NCI-H510A (cell line): Measurements from ENCODE around the gene KCNH2.
"Not testable (repeated sequence)": the region's sequence is repeated elsewhere in the genome, so short reads cannot be mapped to it uniquely, and the experiment has no call there.

Experiments
- DNase-seq: peaks from one replicate; lab custom pipeline; 2025; lab: John Stamatoyannopoulos, UW

The KCNH2 gene

DNA sequence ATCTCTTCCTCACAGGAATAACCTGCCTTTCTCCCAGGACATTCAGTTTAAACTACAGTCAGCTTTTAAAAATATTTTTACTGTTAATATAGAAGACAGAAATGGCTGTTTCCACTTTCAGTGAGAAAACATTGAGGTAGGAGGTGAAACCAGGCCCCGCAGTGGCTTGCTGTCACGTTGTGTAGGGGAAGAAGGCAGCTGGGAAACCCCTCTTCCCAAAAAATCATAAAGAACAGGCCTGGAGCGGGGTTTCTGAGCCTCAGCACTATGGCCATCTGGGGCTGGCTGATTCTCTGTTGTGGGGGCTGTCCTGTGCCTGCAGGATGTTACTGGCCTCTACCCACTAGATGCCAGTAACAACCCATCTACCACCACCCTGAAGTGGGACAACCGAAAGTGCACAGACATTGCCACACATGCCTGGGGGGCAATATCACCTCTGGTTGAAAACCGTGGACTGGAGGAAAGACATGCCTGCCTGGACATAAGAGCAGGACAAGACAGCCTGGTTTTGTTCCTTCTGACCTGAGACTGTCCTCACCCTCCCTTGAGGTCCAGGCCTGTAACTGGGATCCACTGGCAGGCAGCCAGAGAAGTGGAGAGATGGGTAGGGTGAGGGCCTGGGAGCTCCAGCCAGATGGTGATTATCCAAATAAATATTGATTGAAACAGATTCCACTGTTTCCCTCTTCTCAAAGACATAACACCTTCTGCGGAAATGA is 43.9 kb downstream of the KCNH2 start:
- no peak for DNase-seq

DNA sequence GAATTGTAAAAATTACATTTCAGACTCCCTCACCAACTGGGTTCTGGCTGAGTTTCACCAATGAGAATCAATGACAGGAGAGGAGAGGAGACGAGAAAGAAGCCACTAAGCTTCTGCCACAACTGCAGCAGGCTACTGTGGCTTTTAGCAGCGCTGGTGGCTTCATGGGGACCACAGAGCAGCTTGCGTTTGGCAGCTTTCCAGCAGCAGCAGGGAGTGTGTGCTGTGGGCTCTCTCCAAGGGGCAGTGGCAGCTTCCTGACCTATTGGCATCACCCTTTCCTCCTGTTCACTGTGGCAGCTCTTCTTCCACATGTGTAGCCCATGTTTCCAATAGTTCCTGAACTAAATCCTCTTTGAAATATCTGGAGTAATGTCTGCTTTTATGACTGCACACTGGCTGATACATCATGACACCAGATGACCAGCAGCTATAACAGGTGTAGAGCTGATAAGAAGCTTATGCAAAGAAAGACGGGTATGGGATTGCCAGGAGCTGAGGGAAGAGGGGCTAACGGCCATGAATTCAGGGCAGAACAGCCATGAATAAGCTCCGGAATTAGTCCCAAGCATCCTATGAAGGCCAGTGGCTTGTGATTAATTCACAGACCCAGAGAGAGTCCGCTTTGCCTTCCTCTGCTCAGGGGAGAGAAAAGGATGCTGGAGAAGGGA is 46.8 kb downstream of the KCNH2 start:
- no peak for DNase-seq

DNA sequence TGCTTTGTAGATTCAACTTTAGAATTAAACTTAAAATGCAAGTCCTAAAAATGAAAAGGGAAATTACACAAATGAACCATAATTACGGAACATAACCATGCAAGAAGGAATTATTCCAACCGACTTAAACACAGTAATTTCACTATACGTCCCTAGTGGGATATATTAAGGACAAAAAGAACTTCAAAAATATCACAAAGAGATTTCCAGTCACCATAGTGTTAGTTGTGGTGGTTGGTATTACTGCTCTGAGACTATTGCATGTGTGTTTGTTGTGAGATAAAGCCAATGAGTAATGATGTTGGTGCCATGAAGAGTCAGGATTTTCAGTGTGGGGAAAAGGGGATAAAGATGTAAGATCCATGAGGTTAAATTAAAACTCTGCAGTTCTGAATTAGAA is 49.6 kb downstream of the KCNH2 start:
- DNase-seq = no peak

DNA sequence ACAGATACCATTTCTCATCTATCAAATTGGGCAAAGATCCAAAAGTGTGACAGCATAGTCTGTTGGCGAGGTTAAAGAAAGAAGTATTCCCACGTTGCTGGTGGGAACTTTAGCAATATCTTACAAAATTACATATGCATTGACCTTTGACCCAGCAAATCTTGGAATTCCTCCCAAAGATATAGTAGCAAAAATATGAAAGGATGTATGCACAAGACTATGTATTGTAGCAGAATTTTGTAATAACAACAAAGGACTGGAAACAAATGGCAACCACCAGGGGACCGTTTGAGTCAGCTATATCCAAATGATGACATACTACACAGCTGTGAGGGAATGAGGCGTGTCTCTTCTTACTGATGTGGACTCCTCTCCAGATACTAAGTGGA is 50.2 kb downstream of the KCNH2 start:
- no peak for DNase-seq

DNA sequence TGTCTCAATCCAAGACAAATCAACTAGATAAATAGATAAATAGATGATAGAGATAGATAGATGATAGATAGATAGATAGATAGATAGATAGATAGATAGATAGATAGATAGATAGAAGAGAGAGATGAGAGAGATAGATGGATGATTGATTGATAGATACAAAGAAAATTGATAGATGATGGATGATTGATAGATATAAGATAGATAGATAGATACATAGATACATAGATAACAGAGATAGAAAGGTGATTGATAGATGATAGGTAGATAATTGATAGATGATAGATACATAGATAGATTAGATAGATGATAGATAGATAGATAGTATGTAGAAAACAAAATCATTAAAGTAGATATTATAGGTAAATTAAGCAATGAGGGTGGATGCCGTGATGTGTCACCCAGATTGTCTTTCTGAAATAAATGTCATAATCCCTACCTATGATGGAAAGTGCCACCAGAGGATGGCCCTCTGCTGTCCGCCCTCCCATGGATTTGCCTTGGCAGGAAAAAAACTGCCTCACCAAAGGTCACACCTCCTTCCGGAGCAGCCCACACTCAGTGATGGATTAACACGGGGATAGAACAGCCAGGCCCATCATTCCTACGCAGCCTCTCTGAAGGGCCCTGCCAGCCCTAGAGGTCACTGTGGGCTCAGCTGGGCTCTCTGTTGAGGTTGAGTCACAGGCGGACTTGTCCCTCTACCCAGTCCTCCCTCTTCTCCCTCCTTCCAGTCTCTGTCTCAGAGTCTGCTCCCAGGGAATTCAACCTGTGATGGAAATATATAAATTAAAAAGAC is 50.8 kb downstream of the KCNH2 start:
- no peak for DNase-seq

DNA sequence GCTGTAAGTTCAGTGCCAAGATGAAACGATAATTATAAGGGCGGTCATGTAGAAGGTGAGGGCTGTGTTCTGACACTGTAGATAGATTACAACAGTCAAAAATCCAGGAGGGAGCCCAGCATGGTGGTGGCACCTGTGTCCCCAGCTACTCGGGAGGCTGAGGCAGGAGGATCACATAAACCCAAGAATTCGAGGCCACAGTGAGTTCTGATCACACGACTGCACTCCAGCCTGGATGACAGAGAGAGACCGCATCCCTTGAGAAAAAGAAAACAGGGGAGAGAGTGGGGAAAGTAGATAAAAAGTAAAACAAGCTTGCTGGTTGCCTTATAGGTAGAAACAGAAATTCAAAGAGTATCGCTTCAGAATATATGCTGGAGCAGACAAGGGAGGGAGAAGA is 52.1 kb downstream of the KCNH2 start:
- DNase-seq = no peak

DNA sequence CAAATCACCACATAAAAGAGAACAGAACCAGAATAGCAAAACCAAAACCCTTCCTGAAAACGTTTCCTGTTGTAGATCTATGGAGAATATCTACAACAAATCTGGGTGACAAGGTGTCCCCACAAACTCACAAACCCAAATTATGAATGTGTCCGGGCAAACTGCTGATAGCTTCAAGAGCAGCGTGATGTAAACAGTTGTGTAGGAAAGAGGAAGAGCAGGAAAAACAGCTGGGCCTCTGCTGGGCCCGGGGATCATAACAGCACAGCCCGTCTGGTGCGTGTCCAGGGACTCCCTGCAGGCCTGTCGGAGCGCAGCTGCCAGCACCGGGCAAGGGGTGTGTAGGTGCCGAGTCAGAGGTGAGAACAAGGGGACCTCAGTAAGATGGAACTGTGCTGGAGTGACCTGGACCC is 53.7 kb downstream of the KCNH2 start:
- no peak for DNase-seq

DNA sequence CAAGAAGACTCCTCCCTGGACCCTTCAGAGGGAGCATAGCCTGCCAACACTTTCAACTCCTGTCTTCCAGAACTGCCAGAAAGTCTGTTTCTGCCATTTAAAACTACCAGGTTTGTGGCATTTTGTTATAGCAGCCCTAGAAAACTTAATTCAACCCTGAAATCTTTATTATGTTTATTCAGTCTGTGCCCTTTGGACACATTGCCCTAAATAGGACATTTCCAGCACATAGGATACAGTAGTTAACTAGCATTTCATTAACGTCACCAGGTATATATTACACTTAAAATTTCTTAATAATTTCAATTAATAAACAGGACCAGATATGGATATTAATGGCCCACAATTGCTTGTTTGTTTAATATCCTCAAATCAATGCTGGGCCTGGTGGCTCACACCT is 54.3 kb downstream of the KCNH2 start:
- DNase-seq = no peak

DNA sequence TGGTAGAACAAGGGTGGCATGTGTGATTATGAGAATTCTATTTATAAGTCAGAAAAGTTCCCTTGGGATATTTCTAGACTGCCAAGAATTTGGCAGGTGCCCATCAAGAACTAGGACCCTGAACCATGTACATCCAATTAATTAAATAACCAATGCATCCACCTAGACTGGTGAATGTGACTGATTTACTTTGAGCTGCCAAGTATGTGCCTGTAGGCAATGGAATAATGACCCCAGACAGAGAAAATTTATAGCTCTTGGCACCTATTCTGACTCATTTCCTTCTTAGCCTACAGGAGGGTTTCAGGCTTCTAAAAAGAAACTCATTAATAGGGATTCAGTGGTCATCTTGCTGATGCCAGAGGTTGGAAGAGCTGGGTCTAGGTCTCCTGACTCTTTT is 54.9 kb downstream of the KCNH2 start:
- DNase-seq = no peak

DNA sequence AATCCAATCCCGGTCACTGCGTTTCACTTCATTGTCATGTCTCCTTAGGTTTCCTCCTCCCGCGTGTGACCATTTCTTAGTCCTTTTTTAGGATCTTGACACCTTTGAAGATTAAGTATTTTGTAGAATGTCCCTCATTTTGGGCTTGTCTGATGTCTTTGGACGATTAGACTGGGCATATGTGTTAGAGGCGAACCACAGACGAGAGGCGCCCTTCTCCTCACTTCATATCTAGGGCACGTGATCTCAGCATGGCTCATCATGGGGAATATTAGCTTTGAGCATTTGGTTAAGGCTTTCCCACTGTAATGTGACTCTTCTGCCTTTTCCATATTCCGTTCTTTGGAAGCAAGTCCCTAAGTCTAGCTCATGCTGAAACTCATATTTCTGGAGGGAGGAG is 59.0 kb downstream of the KCNH2 start:
- no peak for DNase-seq

DNA sequence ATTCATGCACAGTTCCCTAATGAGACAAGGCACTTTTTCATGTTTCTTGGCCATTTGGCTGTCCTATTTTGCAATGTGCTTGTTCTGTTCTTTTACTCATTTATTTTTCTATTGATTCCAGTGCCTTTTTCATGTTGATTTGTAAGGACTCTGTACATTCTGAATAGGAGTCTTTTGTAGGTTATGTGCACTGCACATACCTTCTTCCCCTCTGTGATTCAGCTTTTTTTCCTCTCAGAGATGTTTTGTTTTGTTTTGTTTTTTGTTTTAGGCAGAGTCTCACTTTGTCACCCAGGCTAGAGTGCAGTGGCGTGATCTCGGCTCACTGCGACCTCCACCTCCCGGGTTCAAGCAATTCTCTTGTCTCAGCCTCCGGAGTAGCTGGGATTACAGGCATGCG is 59.7 kb downstream of the KCNH2 start:
- DNase-seq = no peak

DNA sequence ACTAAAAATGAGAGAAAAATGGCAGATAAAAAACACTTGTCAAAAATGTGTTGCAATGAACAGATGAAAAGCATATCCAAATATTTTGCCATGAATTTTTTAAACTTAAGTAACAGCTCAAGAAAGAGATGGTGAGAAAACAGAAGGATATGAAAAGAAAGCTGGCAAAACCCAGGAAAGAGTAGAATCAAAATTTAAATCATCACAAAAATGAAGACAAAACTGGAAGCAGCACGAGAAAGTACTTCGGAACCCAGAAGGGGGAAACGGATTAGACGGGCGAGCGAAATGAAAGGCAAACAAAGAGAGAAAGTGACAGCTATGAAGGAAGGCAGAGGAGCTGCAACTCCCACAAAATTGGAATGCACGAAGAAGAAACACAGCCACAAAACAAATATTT is 60.2 kb downstream of the KCNH2 start:
- no peak for DNase-seq

DNA sequence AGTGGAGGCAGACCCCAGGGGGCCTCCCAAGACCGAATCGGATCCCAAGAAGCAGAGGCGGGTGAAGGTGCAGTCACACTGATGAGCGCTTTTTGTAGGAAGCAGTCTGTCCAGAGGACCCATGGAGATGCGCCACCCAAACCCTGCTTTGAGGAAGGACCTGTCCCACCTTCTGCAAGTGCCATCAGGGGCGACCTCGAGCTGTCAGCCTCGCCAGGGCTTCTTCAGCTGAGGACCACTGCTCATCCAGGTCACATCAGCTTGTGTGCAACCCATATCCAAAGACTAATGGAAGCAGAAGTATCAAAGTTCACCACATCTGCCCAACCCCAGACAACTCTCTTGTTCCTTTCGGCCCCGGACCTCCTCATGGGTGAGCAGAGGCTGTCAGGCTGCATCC is 61.5 kb downstream of the KCNH2 start:
- DNase-seq = no peak

DNA sequence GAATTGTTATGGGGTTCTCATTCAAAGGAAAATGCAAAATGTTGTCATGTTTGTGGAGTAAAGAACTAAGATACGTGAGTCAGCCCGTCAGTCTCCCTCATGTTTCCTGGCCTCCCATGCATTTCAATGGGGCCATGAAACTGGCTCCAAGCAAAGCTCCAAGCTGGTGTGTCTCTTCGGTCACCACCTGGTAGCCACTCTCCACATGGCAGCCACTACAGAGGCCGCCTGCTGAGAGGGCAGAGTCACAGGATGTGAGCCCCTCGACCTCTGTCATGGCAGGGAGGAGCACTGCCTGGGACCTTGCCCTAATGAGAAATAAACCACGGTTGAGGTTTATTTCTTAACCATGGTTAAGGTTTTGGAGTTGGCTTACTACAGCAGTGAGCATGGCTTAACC is 63.2 kb downstream of the KCNH2 start:
- DNase-seq = no peak

DNA sequence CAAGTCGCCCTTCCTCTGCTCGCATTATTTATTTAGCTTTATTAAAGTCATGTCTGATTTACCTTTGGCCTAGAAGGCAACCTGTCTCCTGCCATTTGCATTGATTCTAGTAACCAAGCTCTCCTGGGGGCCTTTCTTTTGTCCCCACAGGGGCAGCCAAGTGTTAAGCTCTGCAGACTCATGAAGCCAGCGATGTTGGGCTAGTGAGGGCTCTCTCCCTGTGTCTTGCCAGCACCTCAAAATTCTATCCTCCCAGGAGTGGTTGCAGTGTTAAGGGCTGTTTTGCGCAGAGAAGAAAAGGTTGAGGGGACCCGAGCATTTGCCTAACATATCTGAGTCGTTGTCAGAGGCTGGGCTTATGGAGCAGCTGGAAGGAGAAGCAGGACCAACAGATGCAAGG is 63.9 kb downstream of the KCNH2 start:
- no peak for DNase-seq

DNA sequence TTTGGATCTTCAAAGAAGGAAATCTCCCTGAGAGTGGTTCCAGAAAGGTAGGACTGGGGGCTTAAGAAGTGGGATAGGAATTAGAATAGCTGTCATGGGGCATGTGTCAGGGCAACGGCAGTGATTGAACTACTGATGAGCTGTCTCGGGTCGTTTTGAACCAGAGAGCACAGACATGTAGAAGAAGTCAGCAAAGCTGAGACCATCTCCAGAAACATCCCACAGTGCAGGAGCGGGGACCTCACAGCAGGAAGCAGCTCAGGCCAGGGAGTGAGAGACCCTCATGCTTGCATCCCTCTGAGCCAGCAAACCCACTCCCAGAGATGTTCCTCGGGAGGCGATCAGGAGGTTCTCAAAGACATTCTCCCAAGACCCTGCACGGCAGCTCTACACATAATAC is 65.7 kb downstream of the KCNH2 start:
- no peak for DNase-seq

DNA sequence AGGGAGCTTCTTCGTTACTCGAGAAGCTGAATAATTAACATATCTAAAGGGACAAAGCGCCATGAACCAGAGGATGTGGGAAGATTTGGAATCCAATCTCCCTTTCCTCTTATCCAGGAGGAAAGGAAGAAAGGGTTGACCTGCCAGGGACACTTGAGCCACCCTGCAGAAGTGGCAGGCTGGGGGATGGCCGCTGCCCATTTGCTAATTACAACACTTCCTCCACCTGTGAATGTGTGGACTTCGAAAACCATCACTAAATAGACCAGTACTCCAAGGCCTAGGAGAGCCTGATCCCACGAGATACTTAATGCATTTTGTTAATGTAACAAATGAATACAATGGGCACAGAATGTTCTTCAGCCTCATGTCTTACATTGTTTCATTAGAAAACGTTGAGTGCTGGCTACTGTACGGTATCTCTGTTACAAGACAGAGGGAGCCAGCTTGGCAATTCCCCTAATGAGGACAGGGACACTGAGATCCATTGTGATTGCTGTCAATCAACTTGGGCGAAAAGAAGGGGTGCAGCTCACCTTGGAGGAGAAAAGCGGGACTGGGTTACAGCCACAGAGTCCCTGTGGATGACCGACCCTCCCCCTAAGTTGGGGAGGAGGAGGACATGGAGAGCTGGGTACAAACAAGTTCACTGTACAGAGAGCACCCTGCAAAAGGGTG is 66.4 kb downstream of the KCNH2 start:
- no peak for DNase-seq

DNA sequence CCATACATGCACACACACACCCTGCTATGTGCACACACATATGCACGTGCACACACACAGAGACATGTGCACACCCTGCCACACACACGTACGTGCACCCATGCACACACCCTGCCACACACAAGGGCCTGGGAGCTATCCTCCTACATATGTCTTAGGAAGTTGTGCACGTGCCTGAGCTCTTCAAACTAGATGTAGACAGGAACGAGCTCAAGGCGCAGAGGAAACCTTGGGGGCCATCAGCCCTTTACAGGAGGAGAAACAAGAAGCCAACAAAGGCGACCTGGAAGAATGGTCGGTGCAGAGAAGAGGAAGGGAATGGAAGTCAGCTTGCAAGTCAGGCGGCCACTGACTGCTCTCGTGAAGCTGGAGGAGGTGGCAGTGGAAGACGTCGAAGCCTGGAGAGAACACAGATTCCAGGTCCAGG is 67.1 kb downstream of the KCNH2 start:
- no peak for DNase-seq

DNA sequence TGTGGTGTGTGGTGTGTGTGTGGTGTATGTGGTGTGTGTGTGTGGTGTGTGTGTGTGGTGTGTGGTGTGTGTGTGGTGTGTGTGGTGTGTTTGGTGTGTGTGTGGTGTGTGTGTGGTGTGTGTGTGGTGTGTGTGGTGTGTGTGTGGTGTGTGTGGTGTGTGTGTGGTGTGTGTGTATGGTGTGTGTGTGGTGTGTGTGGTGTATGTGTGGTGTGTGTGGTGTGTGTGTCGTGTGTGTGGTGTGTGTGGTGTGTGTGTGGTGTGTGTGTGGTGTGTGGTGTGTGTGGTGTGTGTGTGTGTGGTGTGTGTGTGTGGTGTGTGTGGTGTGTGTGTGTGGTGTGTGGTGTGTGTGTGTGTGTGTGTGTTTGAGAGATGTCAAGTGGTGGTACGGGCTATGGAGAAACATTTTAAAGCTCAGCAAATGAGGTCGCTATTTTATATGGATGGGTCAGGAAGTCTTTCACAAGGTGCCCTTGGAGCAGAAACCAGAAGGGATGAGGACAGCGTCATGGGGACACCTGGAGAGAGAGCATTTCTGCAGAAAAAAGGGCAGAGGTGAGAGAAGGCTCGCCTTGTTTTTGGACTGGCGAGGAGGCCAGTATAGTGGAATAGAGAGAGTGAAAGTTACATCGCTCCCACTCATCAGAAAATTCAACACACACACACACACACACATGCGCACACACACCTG is 67.7 kb downstream of the KCNH2 start:
- not testable (repeated sequence) for DNase-seq

DNA sequence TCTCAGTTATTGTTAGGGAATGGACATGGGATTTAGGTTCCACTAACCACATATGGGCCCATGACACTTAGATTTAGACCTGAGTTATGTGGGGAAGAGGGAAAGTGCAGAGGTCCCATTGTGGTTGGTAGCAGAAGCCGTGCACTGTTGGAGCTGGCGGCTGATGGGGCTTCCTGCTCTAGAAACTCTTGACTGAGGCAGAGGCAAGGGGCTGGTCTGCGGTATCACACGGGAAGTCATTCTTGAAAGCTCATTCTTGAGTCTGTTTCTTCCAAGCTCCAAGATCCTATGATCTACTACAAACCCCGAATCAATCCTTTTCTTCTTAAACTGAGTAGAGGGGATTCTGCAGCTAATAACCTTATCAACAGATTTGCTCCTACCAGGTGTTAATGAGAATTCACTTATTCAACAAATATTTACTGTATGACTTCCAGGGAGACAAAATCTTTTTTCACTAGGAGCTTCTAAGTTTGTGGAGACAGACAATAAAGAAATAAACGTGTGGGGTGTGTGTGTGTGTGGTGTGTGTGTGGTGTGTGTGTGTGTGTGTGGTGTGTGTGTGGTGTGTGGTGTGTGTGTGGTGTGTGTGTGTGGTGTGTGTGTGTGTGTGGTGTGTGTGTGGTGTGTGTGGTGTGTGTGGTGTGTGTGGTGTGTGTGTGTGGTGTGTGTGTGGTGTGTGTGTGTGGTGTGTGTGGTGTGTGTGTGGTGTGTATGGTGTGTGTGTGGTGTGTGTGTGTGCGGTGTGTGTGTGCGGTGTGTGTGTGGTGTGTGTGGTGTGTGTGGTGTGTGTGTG is 68.7 kb downstream of the KCNH2 start:
- DNase-seq = no peak

DNA sequence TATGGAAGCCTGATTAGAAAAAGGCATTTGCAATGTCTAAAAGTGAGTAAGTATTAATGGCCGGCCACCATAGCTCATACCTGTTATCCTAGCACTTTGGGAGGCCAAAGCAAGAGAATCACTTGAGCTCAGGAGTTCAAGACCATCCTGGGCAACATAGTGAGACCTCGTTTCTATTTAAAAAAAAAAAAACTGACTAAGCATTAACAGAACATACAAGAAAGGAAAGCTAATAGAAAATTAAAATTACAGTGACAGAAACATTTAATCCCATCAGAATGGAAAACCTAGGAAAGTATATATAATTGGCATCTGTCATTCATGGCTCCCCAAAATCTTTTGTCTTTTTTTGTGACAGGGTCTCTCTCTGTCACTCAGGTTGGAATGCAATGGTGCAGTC is 69.9 kb downstream of the KCNH2 start:
- DNase-seq = no peak
